GM21723 (cell line): ENCODE results near the gene LRRC1.

Experiments
- ATAC-seq: cut with Tn5 transposase; IDR thresholded peaks from one replicate; pipeline ENCODE4 v1.9.1; 2021; ENCODE audit warnings: mild to moderate bottlenecking, moderate library complexity; ENCODE audit not compliant: unreplicated experiment

The LRRC1 gene

GRCh38 chr6:53813801-53814200, 19.0 kb downstream of the LRRC1 start:
- no peak for ATAC-seq

GRCh38 chr6:53814353-53814752, 19.5 kb downstream of the LRRC1 start:
- no peak for ATAC-seq

GRCh38 chr6:53815381-53816119, 20.7 kb downstream of the LRRC1 start:
- ATAC-seq, result no peak

- no peak for ATAC-seq
Measured at GRCh38 chr6:53818858-53819609, 24.2 kb downstream of the LRRC1 start.

GRCh38 chr6:53822401-53823125, 27.8 kb downstream of the LRRC1 start:
- ATAC-seq, result no peak

GRCh38 chr6:53824714-53825113, 29.9 kb downstream of the LRRC1 start:
- ATAC-seq, result no peak

GRCh38 chr6:53825532-53826321, 30.9 kb downstream of the LRRC1 start:
- no peak for ATAC-seq

- ATAC-seq, result no peak
Measured at GRCh38 chr6:53827531-53827930, 32.7 kb downstream of the LRRC1 start.

- ATAC-seq, result no peak
Measured at GRCh38 chr6:53828215-53828614, 33.4 kb downstream of the LRRC1 start.

GRCh38 chr6:53828966-53829697, 34.3 kb downstream of the LRRC1 start:
- ATAC-seq, result no peak

GRCh38 chr6:53829698-53830221, 35.0 kb downstream of the LRRC1 start:
- no peak for ATAC-seq

GRCh38 chr6:53830366-53830765, 35.6 kb downstream of the LRRC1 start:
- ATAC-seq, result no peak

- no peak for ATAC-seq
Measured at GRCh38 chr6:53831081-53831869, 36.5 kb downstream of the LRRC1 start.

- no peak for ATAC-seq
Measured at GRCh38 chr6:53831936-53832660, 37.3 kb downstream of the LRRC1 start.

GRCh38 chr6:53833155-53833554, 38.4 kb downstream of the LRRC1 start:
- no peak for ATAC-seq

- no peak for ATAC-seq
Measured at GRCh38 chr6:53834132-53834531, 39.3 kb downstream of the LRRC1 start.

- no peak for ATAC-seq
Measured at GRCh38 chr6:53837865-53838769, 43.3 kb downstream of the LRRC1 start.

- ATAC-seq, result no peak
Measured at GRCh38 chr6:53840027-53840426, 45.2 kb downstream of the LRRC1 start.
